Breast epithelium (tissue), 3 donors: ENCODE results near the gene EPM2A.

ENCODE experiments used
- POLR2A ChIP-seq: fragments of 450-650 bp; IDR thresholded peaks from one replicate; pipeline ENCODE4 v1.6.1; 2016; ENCODE audit warnings: antibody characterized with exemption, mild to moderate bottlenecking, moderate library complexity
- TF ChIP-seq, protein P1 (sequence below), 3 donors: fragments of 450-650 bp; IDR thresholded peaks; one replicate each; pipeline ENCODE4 v1.5.1; 2016 to 2017; ENCODE audit warnings: antibody characterized with exemption in 3 of 3, mild to moderate bottlenecking in 3 of 3, moderate library complexity in 3 of 3

DNA sequence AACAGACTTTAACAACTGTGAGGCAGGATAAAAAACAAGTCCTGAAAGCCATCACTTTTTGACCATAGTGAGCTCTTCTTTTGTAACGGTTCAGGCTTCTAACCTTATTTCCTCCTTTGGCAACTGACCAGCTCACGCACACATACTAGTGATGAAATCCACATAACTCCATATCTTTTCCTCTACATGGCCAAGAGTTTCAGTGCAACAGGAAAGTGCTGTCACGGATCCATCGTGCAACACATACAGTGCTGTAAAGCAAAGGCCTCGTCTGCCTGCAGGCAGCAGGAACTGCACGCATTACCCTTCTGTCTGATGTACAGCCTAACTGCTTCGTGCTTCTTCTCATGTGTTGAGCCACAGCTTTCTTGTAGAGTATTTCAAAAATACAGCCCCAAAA, 108.5 kb downstream of the EPM2A start:
- TF ChIP-seq, protein P1, sequence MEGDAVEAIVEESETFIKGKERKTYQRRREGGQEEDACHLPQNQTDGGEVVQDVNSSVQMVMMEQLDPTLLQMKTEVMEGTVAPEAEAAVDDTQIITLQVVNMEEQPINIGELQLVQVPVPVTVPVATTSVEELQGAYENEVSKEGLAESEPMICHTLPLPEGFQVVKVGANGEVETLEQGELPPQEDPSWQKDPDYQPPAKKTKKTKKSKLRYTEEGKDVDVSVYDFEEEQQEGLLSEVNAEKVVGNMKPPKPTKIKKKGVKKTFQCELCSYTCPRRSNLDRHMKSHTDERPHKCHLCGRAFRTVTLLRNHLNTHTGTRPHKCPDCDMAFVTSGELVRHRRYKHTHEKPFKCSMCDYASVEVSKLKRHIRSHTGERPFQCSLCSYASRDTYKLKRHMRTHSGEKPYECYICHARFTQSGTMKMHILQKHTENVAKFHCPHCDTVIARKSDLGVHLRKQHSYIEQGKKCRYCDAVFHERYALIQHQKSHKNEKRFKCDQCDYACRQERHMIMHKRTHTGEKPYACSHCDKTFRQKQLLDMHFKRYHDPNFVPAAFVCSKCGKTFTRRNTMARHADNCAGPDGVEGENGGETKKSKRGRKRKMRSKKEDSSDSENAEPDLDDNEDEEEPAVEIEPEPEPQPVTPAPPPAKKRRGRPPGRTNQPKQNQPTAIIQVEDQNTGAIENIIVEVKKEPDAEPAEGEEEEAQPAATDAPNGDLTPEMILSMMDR (IDR thresholded peaks at IDR 0.05), result no peak
- no peak for TF ChIP-seq POLR2A
